ENCODE measurements around the gene CORT.

- TF ChIP-seq POLR2A (IDR thresholded peaks at IDR 0.05; ENCODE audit: low read length) (no peak), GATA1 (IDR thresholded peaks at IDR 0.05; ENCODE audit: low read depth, low read length) (no peak)
Measured at GRCh38 chr1:10489291-10490055, 39.6 kb downstream of the CORT start.

Data from erythroblast (primary cell).